Measurements from ENCODE around the gene CLCN1. TPM values are rescaled to one million over a fixed set of nuclear protein-coding genes. Genes with fewer than 3 reads are reported as not detected.
A peak's percentile ranks its signal among the peaks of the same experiment; 100 is the strongest.

CLCN1 gene
- total RNA-seq, 1 experiment from 2014 or later = not detected

DNA sequence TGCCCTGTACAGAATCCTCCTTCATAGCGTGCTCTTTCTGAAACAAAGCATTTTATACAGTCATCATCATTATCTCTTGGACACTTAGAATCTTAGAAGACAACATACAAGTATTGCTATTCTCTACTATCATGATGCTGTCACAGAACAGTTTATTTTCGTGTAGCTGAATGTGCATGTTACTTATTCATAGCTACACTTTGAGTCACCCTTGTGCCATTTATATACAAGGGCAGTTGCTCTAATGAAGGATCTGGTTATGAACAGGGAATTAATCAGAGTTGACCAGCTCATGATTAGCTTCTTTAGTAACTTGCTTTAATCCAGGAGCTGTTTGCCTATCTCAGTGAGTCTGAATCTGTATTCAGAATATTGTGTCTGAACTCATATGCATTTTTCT lies 16.6 kb upstream of the CLCN1 start:
- Histone ChIP-seq H3K4me1 (ENCODE audit: insufficient read depth, low read length, poor library complexity, severe bottlenecking) (peaks cover 32% of the 10 kb centered on the region), H3K4me3 (ENCODE audit: low read depth, low read length, poor library complexity, severe bottlenecking) (no peak overlapping the region), H3K27ac (ENCODE audit: low read depth, low read length, poor library complexity, severe bottlenecking) (no peak overlapping the region), H3K27me3 (replicated peaks; ENCODE audit: insufficient read depth, low read depth, low read length, poor library complexity) (no peaks in the 10 kb centered on the region), H3K36me3 (ENCODE audit: insufficient read depth, low read length, poor library complexity, severe bottlenecking) (peaks cover 80% of the 10 kb centered on the region), H3K9me3 (ENCODE audit: low read depth, low read length, poor library complexity, severe bottlenecking) (no peaks in the 10 kb centered on the region)
- no peak for TF ChIP-seq EZH2 (IDR thresholded peaks at IDR 0.05; ENCODE audit: borderline replicate concordance, low read depth, low read length, poor library complexity, severe bottlenecking)
- TF ChIP-seq, protein P1, sequence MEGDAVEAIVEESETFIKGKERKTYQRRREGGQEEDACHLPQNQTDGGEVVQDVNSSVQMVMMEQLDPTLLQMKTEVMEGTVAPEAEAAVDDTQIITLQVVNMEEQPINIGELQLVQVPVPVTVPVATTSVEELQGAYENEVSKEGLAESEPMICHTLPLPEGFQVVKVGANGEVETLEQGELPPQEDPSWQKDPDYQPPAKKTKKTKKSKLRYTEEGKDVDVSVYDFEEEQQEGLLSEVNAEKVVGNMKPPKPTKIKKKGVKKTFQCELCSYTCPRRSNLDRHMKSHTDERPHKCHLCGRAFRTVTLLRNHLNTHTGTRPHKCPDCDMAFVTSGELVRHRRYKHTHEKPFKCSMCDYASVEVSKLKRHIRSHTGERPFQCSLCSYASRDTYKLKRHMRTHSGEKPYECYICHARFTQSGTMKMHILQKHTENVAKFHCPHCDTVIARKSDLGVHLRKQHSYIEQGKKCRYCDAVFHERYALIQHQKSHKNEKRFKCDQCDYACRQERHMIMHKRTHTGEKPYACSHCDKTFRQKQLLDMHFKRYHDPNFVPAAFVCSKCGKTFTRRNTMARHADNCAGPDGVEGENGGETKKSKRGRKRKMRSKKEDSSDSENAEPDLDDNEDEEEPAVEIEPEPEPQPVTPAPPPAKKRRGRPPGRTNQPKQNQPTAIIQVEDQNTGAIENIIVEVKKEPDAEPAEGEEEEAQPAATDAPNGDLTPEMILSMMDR (conservative IDR thresholded peaks at IDR 0.05; ENCODE audit: low read depth, low read length) = no peak
- ChIA-PET POLR2A (ENCODE audit: low non-redundant PET) (no interaction called here), CTCF (interaction anchor here (0.7 kb wide), 2 partner anchors 22 to 59 kb away, joined by 3 to 4 read pairs; no protein-coding TSS in a partner anchor)
- intact Hi-C loops (cut with micrococcal nuclease; ENCODE audit: unreplicated experiment) = loop anchor here (5.0 kb wide), 1 partner anchor 78 kb away; no protein-coding TSS in a partner anchor
- DNase-seq (ENCODE audit: low spot score) = no peak
- no TSS peak for BruUV-seq (replicated peaks)

DNA sequence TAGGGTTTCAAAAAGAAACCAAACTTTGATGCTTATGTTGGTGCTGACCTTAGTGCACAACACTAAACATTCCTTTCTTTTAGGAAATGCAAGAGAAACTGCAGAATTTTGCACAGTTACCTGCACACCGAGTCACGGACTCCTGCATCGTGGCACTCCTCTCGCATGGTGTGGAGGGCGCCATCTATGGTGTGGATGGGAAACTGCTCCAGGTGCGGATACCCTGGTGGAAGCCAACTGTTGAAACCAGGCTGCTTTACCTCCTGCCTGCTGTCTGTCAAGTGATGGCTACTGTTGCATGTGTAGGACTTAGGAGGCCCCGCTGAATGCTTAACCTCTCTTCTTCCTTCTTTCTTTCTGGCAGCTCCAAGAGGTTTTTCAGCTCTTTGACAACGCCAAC lies 16.1 kb upstream of the CLCN1 start:
- CTCF ChIA-PET = interaction anchor here (0.7 kb wide), 2 partner anchors 22 to 59 kb away, joined by 3 to 4 read pairs; no protein-coding TSS in a partner anchor

DNA sequence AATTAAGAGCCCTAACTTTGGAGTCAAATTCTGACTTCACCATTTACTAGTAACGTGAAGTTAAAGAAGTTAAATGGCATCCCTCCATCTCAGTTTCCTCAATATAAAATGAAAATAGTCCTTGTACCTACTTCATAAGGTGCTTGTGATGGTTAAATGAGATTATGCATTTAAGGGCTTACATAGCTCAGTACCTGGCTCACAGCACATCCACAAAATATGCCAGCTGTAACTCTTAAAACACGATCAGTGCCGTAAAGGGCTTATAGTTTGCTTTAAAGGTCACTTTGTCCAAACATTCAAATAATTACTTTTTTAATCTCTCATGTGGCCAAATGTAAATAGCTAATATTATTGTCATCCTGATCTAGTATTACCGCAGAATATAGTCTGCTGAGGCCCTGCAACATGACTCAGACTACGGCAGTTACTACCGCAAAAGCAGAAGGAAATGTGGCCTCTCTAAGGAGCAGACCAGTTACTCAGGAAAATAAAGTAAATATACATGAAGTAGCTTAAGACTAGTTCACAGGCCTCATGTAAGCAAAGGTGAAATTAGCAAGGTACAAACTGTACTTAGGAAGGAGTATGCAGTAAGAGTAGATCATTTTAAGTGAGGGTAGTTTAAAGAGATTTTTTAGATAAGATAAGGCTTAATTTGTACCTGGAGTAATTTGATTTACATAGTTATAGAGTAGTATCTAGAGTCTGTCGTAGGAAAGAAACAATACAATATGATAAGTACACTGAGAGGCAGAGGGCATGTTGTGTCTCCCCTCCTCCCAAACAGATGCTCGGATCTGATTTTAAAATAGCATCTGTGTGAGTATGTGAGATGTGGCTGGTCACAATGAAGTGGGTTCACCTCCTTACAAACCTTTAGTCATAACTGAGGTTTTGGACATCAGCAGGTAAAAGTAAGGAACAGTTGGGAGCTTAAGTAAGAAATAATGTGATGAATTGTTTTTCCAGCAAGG lies 14.7 kb upstream of the CLCN1 start:
- POLR2A ChIA-PET (ENCODE audit: low non-redundant PET) = interaction anchor here (0.9 kb wide), 1 partner anchor 74 kb away, joined by 3 read pairs; no protein-coding TSS in a partner anchor
- no TSS peak for BruUV-seq (replicated peaks)
- Histone ChIP-seq H3K36me3 (ENCODE audit: insufficient read depth, low read length, poor library complexity, severe bottlenecking) (peaks cover 85% of the 10 kb centered on the region), H3K27me3 (replicated peaks; ENCODE audit: insufficient read depth, low read depth, low read length, poor library complexity) (no peaks in the 10 kb centered on the region), H3K4me1 (ENCODE audit: insufficient read depth, low read length, poor library complexity, severe bottlenecking) (peaks cover 14% of the 10 kb centered on the region), H3K4me3 (ENCODE audit: low read depth, low read length, poor library complexity, severe bottlenecking) (no peak overlapping the region), H3K9me3 (ENCODE audit: low read depth, low read length, poor library complexity, severe bottlenecking) (no peaks in the 10 kb centered on the region), H3K27ac (ENCODE audit: low read depth, low read length, poor library complexity, severe bottlenecking) (no peak overlapping the region)
- TF ChIP-seq EZH2 (IDR thresholded peaks at IDR 0.05; ENCODE audit: borderline replicate concordance, low read depth, low read length, poor library complexity, severe bottlenecking) = no peak
- TF ChIP-seq, protein P1 (conservative IDR thresholded peaks at IDR 0.05; ENCODE audit: low read depth, low read length) = no peak
- CTCF ChIA-PET = no interaction called here
- intact Hi-C loops (cut with micrococcal nuclease; ENCODE audit: unreplicated experiment) = no loop called here
- no peak for DNase-seq (ENCODE audit: low spot score)

More for the DNA sequence above, 16.1 kb upstream of the CLCN1 start:
- TF ChIP-seq EZH2 (IDR thresholded peaks at IDR 0.05; ENCODE audit: borderline replicate concordance, low read depth, low read length, poor library complexity, severe bottlenecking) = no peak
- TF ChIP-seq, protein P1 (conservative IDR thresholded peaks at IDR 0.05; ENCODE audit: low read depth, low read length) = peak; percentile 80
- Histone ChIP-seq H3K36me3 (ENCODE audit: insufficient read depth, low read length, poor library complexity, severe bottlenecking) (peaks cover 80% of the 10 kb centered on the region), H3K27me3 (replicated peaks; ENCODE audit: insufficient read depth, low read depth, low read length, poor library complexity) (no peaks in the 10 kb centered on the region), H3K9me3 (ENCODE audit: low read depth, low read length, poor library complexity, severe bottlenecking) (no peaks in the 10 kb centered on the region), H3K27ac (ENCODE audit: low read depth, low read length, poor library complexity, severe bottlenecking) (no peak overlapping the region), H3K4me3 (ENCODE audit: low read depth, low read length, poor library complexity, severe bottlenecking) (no peak overlapping the region), H3K4me1 (ENCODE audit: insufficient read depth, low read length, poor library complexity, severe bottlenecking) (peaks cover 28% of the 10 kb centered on the region)
- POLR2A ChIA-PET (ENCODE audit: low non-redundant PET) = no interaction called here
- peak; percentile 47 for DNase-seq (ENCODE audit: low spot score)
- intact Hi-C loops (cut with micrococcal nuclease; ENCODE audit: unreplicated experiment) = loop anchor here (5.0 kb wide), 1 partner anchor 77 kb away; no protein-coding TSS in a partner anchor
- no TSS peak for BruUV-seq (replicated peaks)

All from A673 (cell line).